ENCODE results near the gene BMF.
"Not testable (repeated sequence)": the region's sequence is repeated elsewhere in the genome, so short reads cannot be mapped to it uniquely, and the experiment has no call there.

BMF gene

GRCh38 chr15:40108855-40109735 is at the start of gene BMF:
BMF (minus strand) TSS chr15:40108879; CDS start chr15:40106086, 2,793 bp downstream.
- DNase-seq: peak; percentile 99

GRCh38 chr15:40157778-40158447 is 49.2 kb upstream of the BMF start:
- no peak for DNase-seq

- no peak for DNase-seq
Observed at GRCh38 chr15:40155270-40155910, 46.7 kb upstream of the BMF start.

- DNase-seq: not testable (repeated sequence)
Observed at GRCh38 chr15:40154821-40155220, 46.1 kb upstream of the BMF start.

- DNase-seq: no peak
Observed at GRCh38 chr15:40151991-40152390, 43.3 kb upstream of the BMF start.

GRCh38 chr15:40151499-40151898 is 42.8 kb upstream of the BMF start:
- no peak for DNase-seq

- DNase-seq: no peak
Observed at GRCh38 chr15:40150163-40150925, 41.7 kb upstream of the BMF start.

- no peak for DNase-seq
Observed at GRCh38 chr15:40149339-40149738, 40.7 kb upstream of the BMF start.

GRCh38 chr15:40146037-40146436 is 37.4 kb upstream of the BMF start:
- DNase-seq: no peak

GRCh38 chr15:40142428-40142827 is 33.7 kb upstream of the BMF start:
- DNase-seq: no peak

- DNase-seq: not testable (repeated sequence)
Observed at GRCh38 chr15:40138201-40138570, 29.5 kb upstream of the BMF start.

GRCh38 chr15:40137303-40138200 is 28.9 kb upstream of the BMF start:
- no peak for DNase-seq

GRCh38 chr15:40136470-40137302 is 28.0 kb upstream of the BMF start:
- no peak for DNase-seq

GRCh38 chr15:40135846-40136450 is 27.3 kb upstream of the BMF start:
- DNase-seq: not testable (repeated sequence)

GRCh38 chr15:40134885-40135284 is 26.2 kb upstream of the BMF start:
- DNase-seq: no peak

GRCh38 chr15:40133544-40133943 is 24.9 kb upstream of the BMF start:
- no peak for DNase-seq

- DNase-seq: no peak
Observed at GRCh38 chr15:40130799-40131502, 22.3 kb upstream of the BMF start.

- DNase-seq: no peak
Observed at GRCh38 chr15:40130118-40130517, 21.4 kb upstream of the BMF start.

- DNase-seq: no peak
Observed at GRCh38 chr15:40128766-40129660, 20.3 kb upstream of the BMF start.
